ENCODE results near the gene SEMA4D.

The SEMA4D gene

GRCh38 chr9:89439571-89439970 lies 58.3 kb downstream of the SEMA4D start:
- Histone ChIP-seq H3K9ac (ENCODE audit: low read depth, low read length, poor library complexity, severe bottlenecking) (no peak overlapping the region), H3K27me3 (ENCODE audit: insufficient read depth, low read length, poor library complexity, severe bottlenecking) (no peaks in the 10 kb centered on the region), H2AFZ (ENCODE audit: low read length) (no peak overlapping the region), H3K4me3 (ENCODE audit: low read length, poor library complexity, severe bottlenecking) (no peak overlapping the region), H3F3A (ENCODE audit: low read depth) (no peaks in the 10 kb centered on the region), H4K20me1 (ENCODE audit: insufficient read depth, low read length, poor library complexity, severe bottlenecking) (peaks cover 95% of the 10 kb centered on the region), H3K4me1 (ENCODE audit: insufficient read depth, low read length, poor library complexity, severe bottlenecking) (peaks cover 14% of the 10 kb centered on the region), H3K36me3 (ENCODE audit: insufficient read depth, low read length) (peaks cover 67% of the 10 kb centered on the region; the same call in 1 of the 2 replicates), H3K79me2 (ENCODE audit: insufficient read depth, low read length) (peaks cover 98% of the 10 kb centered on the region), H3K9me2 (replicated peaks; ENCODE audit: low read depth, low read length) (no peaks in the 10 kb centered on the region), H3K9me3 (ENCODE audit: insufficient read depth, low read depth, low read length) (no peaks in the 10 kb centered on the region), H3K4me2 (ENCODE audit: low read depth, low read length, poor library complexity, severe bottlenecking) (no peak overlapping the region)
- no peak for TF ChIP-seq EZH2phosphoT487 (IDR thresholded peaks at IDR 0.05; ENCODE audit: borderline replicate concordance)

GRCh38 chr9:89438194-89438593 lies 59.7 kb downstream of the SEMA4D start:
- Histone ChIP-seq H3K4me2 (ENCODE audit: low read depth, low read length, poor library complexity, severe bottlenecking) (no peak overlapping the region), H3K79me2 (ENCODE audit: insufficient read depth, low read length) (peaks cover 98% of the 10 kb centered on the region), H3K36me3 (ENCODE audit: insufficient read depth, low read length) (peaks cover 63% of the 10 kb centered on the region; the same call in 1 of the 2 replicates), H2AFZ (ENCODE audit: low read length) (no peak overlapping the region), H3K9me3 (ENCODE audit: insufficient read depth, low read depth, low read length) (no peaks in the 10 kb centered on the region), H3K4me3 (ENCODE audit: low read length, poor library complexity, severe bottlenecking) (no peak overlapping the region), H3K4me1 (ENCODE audit: insufficient read depth, low read length, poor library complexity, severe bottlenecking) (peaks cover 13% of the 10 kb centered on the region), H3F3A (ENCODE audit: low read depth) (no peaks in the 10 kb centered on the region), H3K9ac (ENCODE audit: low read depth, low read length, poor library complexity, severe bottlenecking) (no peak overlapping the region), H3K27me3 (ENCODE audit: insufficient read depth, low read length, poor library complexity, severe bottlenecking) (no peaks in the 10 kb centered on the region), H4K20me1 (ENCODE audit: insufficient read depth, low read length, poor library complexity, severe bottlenecking) (peaks cover 95% of the 10 kb centered on the region), H3K9me2 (replicated peaks; ENCODE audit: low read depth, low read length) (no peaks in the 10 kb centered on the region)
- TF ChIP-seq CTCF (conservative IDR thresholded peaks at IDR 0.05; ENCODE audit: low read length): no peak
- TF ChIP-seq EZH2phosphoT487 (IDR thresholded peaks at IDR 0.05; ENCODE audit: borderline replicate concordance): no peak

GRCh38 chr9:89437772-89438171 lies 60.1 kb downstream of the SEMA4D start:
- Histone ChIP-seq H3K27me3 (ENCODE audit: insufficient read depth, low read length, poor library complexity, severe bottlenecking) (no peaks in the 10 kb centered on the region), H3K4me3 (ENCODE audit: low read length, poor library complexity, severe bottlenecking) (no peak overlapping the region), H3K36me3 (ENCODE audit: insufficient read depth, low read length) (peaks cover 63% of the 10 kb centered on the region; the same call in 1 of the 2 replicates), H3K9ac (ENCODE audit: low read depth, low read length, poor library complexity, severe bottlenecking) (no peak overlapping the region), H4K20me1 (ENCODE audit: insufficient read depth, low read length, poor library complexity, severe bottlenecking) (peaks cover 95% of the 10 kb centered on the region), H3K4me2 (ENCODE audit: low read depth, low read length, poor library complexity, severe bottlenecking) (no peak overlapping the region), H3F3A (ENCODE audit: low read depth) (no peaks in the 10 kb centered on the region), H3K9me2 (replicated peaks; ENCODE audit: low read depth, low read length) (no peaks in the 10 kb centered on the region), H3K79me2 (ENCODE audit: insufficient read depth, low read length) (peaks cover 98% of the 10 kb centered on the region), H3K9me3 (ENCODE audit: insufficient read depth, low read depth, low read length) (no peaks in the 10 kb centered on the region), H3K4me1 (ENCODE audit: insufficient read depth, low read length, poor library complexity, severe bottlenecking) (peaks cover 15% of the 10 kb centered on the region), H2AFZ (ENCODE audit: low read length) (no peak overlapping the region)
- no peak for TF ChIP-seq EZH2phosphoT487 (IDR thresholded peaks at IDR 0.05; ENCODE audit: borderline replicate concordance)
- no peak for TF ChIP-seq CTCF (conservative IDR thresholded peaks at IDR 0.05; ENCODE audit: low read length)

- Histone ChIP-seq H3K9ac (ENCODE audit: low read depth, low read length, poor library complexity, severe bottlenecking) (no peak overlapping the region), H3K27me3 (ENCODE audit: insufficient read depth, low read length, poor library complexity, severe bottlenecking) (no peaks in the 10 kb centered on the region), H3K9me3 (ENCODE audit: insufficient read depth, low read depth, low read length) (no peaks in the 10 kb centered on the region), H3K4me3 (ENCODE audit: low read length, poor library complexity, severe bottlenecking) (no peak overlapping the region), H3K4me2 (ENCODE audit: low read depth, low read length, poor library complexity, severe bottlenecking) (no peak overlapping the region), H3F3A (ENCODE audit: low read depth) (no peaks in the 10 kb centered on the region), H4K20me1 (ENCODE audit: insufficient read depth, low read length, poor library complexity, severe bottlenecking) (peaks cover 95% of the 10 kb centered on the region), H2AFZ (ENCODE audit: low read length) (no peak overlapping the region), H3K4me1 (ENCODE audit: insufficient read depth, low read length, poor library complexity, severe bottlenecking) (peaks cover 21% of the 10 kb centered on the region), H3K9me2 (replicated peaks; ENCODE audit: low read depth, low read length) (no peaks in the 10 kb centered on the region), H3K36me3 (ENCODE audit: insufficient read depth, low read length) (peaks cover 57% of the 10 kb centered on the region; the same call in 1 of the 2 replicates), H3K79me2 (ENCODE audit: insufficient read depth, low read length) (peaks cover 98% of the 10 kb centered on the region)
- no peak for TF ChIP-seq EZH2phosphoT487 (IDR thresholded peaks at IDR 0.05; ENCODE audit: borderline replicate concordance)
- no peak for TF ChIP-seq CTCF (conservative IDR thresholded peaks at IDR 0.05; ENCODE audit: low read length)
Observed at GRCh38 chr9:89436963-89437625, 60.8 kb downstream of the SEMA4D start.
